HepG2 (cell line): ENCODE data around the gene NPAS2. TPM values are rescaled to one million over a fixed set of nuclear protein-coding genes. Genes with fewer than 3 reads are reported as not detected.

Experiments
- ARHGAP35 ChIP-seq: sonication (generic); formaldehyde crosslinking; IDR thresholded peaks from 2 replicates; pipeline ENCODE4 v1.9.0; 2022; ENCODE audit warnings: mild to moderate bottlenecking, inconsistent platforms, moderate library complexity, missing genetic modification reagents, borderline replicate concordance
- CBX2 ChIP-seq, 2 experiments: fragments of 200-600 bp in 1 of 2; sonication (generic); formaldehyde crosslinking in 1 of 2; IDR thresholded peaks; 2 replicates each; pipeline versions ENCODE4 v1.7.0 to v1.8.1; 2018 to 2022; ENCODE audit warnings: low read depth in 2 of 2, low read length in 1 of 2, mild to moderate bottlenecking in 1 of 2, missing genetic modification reagents in 1 of 2
- ETV6 ChIP-seq: sonication (generic); formaldehyde crosslinking; conservative IDR thresholded peaks from 2 replicates; pipeline ENCODE4 v1.4.0; 2020; ENCODE audit warnings: missing genetic modification reagents
- FOXA1 ChIP-seq, 2 experiments: fragments of 450-650 bp in 1 of 2; sonication (generic) in 1 of 2; formaldehyde crosslinking in 1 of 2; IDR thresholded peaks; 2 replicates each; pipeline versions ENCODE4 v1.4.0 to v1.6.1; 2016 to 2020; ENCODE audit warnings: missing genetic modification reagents in 1 of 2
- GTF2F1 ChIP-seq: fragments of 150-350 bp; IDR thresholded peaks from 2 replicates; pipeline ENCODE4 v1.6.1; 2014; ENCODE audit warnings: low read length
- HDAC2 ChIP-seq: sonication (generic); formaldehyde crosslinking; IDR thresholded peaks from 2 replicates; pipeline ENCODE4 v1.4.0; 2020; ENCODE audit warnings: missing genetic modification reagents
- IKZF4 ChIP-seq: sonication (generic); formaldehyde crosslinking; IDR thresholded peaks from 2 replicates; pipeline ENCODE4 v1.5.1; 2020; ENCODE audit warnings: borderline replicate concordance, mild to moderate bottlenecking, low read depth, missing genetic modification reagents; ENCODE audit errors: not compliant biosample characterization
- NR2F2 ChIP-seq: IDR thresholded peaks from 2 replicates; pipeline ENCODE4 v1.6.1; 2012; ENCODE audit warnings: low read depth, inconsistent platforms, borderline replicate concordance
- PRMT3 ChIP-seq: sonication (generic); formaldehyde crosslinking; IDR thresholded peaks from 2 replicates; pipeline ENCODE4 v1.8.1; 2022; ENCODE audit warnings: low read depth, mild to moderate bottlenecking, moderate library complexity, missing genetic modification reagents, borderline replicate concordance
- SP5 ChIP-seq: IDR thresholded peaks from 2 replicates; pipeline ENCODE4 v1.6.1; 2016; ENCODE audit warnings: low read depth, borderline replicate concordance
- SRY ChIP-seq: sonication (generic); formaldehyde crosslinking; IDR thresholded peaks from 2 replicates; pipeline ENCODE4 v1.8.0; 2022; ENCODE audit warnings: mild to moderate bottlenecking, missing genetic modification reagents
- SSRP1 ChIP-seq: IDR thresholded peaks from 2 replicates; pipeline ENCODE4 v1.6.1; 2016; ENCODE audit warnings: control low read depth
- TMF1 ChIP-seq: sonication (generic); formaldehyde crosslinking; IDR thresholded peaks from 2 replicates; pipeline ENCODE4 v1.8.1; 2022; ENCODE audit warnings: low read depth, missing genetic modification reagents
- ZC3H4 ChIP-seq: sonication (generic); formaldehyde crosslinking; IDR thresholded peaks from 2 replicates; pipeline ENCODE4 v1.4.0; 2020; ENCODE audit warnings: missing genetic modification reagents, borderline replicate concordance
- ZNF34 ChIP-seq: sonication (generic); formaldehyde crosslinking; IDR thresholded peaks from 2 replicates; pipeline ENCODE4 v1.4.0; 2020; ENCODE audit warnings: mild to moderate bottlenecking, missing genetic modification reagents, borderline replicate concordance
- ZNF552 ChIP-seq: sonication (generic); formaldehyde crosslinking; IDR thresholded peaks from 2 replicates; pipeline ENCODE4 v1.9.0; 2022; ENCODE audit warnings: missing genetic modification reagents, mild to moderate bottlenecking, borderline replicate concordance
- ZNF747 ChIP-seq: sonication (generic); formaldehyde crosslinking; IDR thresholded peaks from 2 replicates; pipeline ENCODE4 v1.8.1; 2023; ENCODE audit warnings: missing genetic modification reagents, mild to moderate bottlenecking, borderline replicate concordance
- ZNF841 ChIP-seq: sonication (generic); formaldehyde crosslinking; IDR thresholded peaks from 2 replicates; pipeline ENCODE4 v1.8.1; 2023; ENCODE audit warnings: missing genetic modification reagents, borderline replicate concordance
- polyA plus RNA-seq, 8 experiments: library from polyadenylated mRNA; depleted of rRNA in 3 of 8; stranded (reverse) in 7 of 8; unstranded in 1 of 8; fragments of >200 nt; fragmentation: Illumina TruSeq in 4 of 8; extraction: Trizol in 4 of 8; gene quantifications; 2 replicates each; pipeline versions ENCODE4 v1.2.1 to v1.2.3, GENCODE V29; 2011 to 2016; ENCODE audit warnings: low read depth in 4 of 8, missing spikeins in 1 of 8, mixed read lengths in 1 of 8; ENCODE audit not compliant: insufficient read depth in 1 of 8
- total RNA-seq, 5 experiments: library from RNA; depleted of rRNA; stranded (reverse); fragments of >200 nt; fragmentation: Illumina TruSeq; extraction: Trizol; gene quantifications; 2 replicates each; pipeline ENCODE4 v1.2.3, GENCODE V29; 2016; ENCODE audit warnings: low read depth in 1 of 5
- TF ChIP-seq, protein P1 (sequence below): sonication (generic); formaldehyde crosslinking; IDR thresholded peaks from 2 replicates; pipeline ENCODE4 v1.9.0; 2021; ENCODE audit warnings: mild to moderate bottlenecking, missing genetic modification reagents
- TF ChIP-seq, protein P2 (sequence below): sonication (generic); formaldehyde crosslinking; IDR thresholded peaks from 2 replicates; pipeline ENCODE4 v1.4.0; 2020; ENCODE audit warnings: mild to moderate bottlenecking, low read depth, missing genetic modification reagents

The NPAS2 gene
- total and polyA plus RNA-seq, 2 of the 13 experiments (the other 11 are each of a cell fraction or from before 2014, with no cell fraction given): 14.8 to 37.5 TPM

DNA sequence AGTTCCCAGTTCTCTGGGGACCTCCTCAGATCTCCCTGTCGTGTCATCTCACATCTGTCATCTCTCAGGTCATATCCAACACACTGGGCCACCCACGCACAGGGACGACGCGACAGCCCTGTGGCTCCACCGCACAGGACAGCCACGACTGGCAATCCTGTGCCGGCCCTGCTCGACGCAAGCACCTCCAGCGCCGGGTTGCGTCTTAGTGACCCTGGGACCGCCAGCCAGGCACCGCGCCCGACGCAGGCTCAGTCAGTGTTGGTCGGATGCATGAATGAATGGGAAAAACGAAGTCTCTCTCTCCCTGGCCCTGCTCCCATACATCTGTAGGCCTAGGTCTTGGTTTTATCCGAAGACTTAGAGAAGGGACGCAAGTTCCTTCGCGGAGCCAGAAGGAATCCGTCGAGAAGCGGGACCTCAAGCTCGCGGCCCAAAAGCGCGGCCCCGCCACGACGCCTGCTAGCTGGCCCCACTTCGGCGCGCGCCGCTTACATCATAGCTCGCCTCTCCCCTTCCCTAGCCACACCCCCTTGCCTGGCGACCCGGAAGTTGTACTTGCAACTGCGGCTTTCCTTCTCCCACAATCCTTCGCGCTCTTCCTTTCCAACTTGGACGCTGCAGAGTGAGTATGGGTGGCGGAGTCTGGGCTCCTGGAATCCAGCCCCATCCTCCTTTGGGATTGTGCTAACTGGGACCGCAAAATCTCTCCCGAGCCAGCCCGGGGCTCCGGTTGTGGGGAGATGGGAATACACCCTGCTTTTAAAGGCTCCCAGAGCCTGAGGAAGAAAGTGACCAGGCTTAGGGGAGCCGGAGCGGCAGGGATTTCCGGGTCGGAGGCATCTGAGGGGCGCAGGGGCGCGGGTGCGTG, 182.0 kb downstream of the NPAS2 start, which contains the start of gene RPL31 (continued):
- TF ChIP-seq, protein P1, sequence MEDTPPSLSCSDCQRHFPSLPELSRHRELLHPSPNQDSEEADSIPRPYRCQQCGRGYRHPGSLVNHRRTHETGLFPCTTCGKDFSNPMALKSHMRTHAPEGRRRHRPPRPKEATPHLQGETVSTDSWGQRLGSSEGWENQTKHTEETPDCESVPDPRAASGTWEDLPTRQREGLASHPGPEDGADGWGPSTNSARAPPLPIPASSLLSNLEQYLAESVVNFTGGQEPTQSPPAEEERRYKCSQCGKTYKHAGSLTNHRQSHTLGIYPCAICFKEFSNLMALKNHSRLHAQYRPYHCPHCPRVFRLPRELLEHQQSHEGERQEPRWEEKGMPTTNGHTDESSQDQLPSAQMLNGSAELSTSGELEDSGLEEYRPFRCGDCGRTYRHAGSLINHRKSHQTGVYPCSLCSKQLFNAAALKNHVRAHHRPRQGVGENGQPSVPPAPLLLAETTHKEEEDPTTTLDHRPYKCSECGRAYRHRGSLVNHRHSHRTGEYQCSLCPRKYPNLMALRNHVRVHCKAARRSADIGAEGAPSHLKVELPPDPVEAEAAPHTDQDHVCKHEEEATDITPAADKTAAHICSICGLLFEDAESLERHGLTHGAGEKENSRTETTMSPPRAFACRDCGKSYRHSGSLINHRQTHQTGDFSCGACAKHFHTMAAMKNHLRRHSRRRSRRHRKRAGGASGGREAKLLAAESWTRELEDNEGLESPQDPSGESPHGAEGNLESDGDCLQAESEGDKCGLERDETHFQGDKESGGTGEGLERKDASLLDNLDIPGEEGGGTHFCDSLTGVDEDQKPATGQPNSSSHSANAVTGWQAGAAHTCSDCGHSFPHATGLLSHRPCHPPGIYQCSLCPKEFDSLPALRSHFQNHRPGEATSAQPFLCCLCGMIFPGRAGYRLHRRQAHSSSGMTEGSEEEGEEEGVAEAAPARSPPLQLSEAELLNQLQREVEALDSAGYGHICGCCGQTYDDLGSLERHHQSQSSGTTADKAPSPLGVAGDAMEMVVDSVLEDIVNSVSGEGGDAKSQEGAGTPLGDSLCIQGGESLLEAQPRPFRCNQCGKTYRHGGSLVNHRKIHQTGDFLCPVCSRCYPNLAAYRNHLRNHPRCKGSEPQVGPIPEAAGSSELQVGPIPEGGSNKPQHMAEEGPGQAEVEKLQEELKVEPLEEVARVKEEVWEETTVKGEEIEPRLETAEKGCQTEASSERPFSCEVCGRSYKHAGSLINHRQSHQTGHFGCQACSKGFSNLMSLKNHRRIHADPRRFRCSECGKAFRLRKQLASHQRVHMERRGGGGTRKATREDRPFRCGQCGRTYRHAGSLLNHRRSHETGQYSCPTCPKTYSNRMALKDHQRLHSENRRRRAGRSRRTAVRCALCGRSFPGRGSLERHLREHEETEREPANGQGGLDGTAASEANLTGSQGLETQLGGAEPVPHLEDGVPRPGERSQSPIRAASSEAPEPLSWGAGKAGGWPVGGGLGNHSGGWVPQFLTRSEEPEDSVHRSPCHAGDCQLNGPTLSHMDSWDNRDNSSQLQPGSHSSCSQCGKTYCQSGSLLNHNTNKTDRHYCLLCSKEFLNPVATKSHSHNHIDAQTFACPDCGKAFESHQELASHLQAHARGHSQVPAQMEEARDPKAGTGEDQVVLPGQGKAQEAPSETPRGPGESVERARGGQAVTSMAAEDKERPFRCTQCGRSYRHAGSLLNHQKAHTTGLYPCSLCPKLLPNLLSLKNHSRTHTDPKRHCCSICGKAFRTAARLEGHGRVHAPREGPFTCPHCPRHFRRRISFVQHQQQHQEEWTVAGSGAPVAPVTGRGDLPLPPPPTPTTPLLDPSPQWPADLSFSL (CRISPR knock-in tag): no peak; the same call in 1 of the 2 replicates
- TF ChIP-seq ZC3H4 (peak; percentile 43; the same call in 1 of the 2 replicates), SP5 (CRISPR knock-in tag) (peak; percentile 92), NR2F2 (no peak), CBX2 (IDR thresholded peaks at IDR 0.05; ENCODE audit: low read depth, low read length) (no peak), CBX2 (CRISPR knock-in tag; IDR thresholded peaks at IDR 0.05; ENCODE audit: low read depth) (0 out of 2 replicates have a peak, but pooled peaks have one; percentile 97), SRY (CRISPR knock-in tag) (peak; percentile 99), ARHGAP35 (CRISPR knock-in tag) (peak; percentile 99), ZNF747 (CRISPR knock-in tag) (peak; percentile 99), ZNF552 (CRISPR knock-in tag) (peak; percentile 99), PRMT3 (CRISPR knock-in tag) (peak; percentile 99), TMF1 (peak; percentile 98), GTF2F1 (peak; percentile 27; the same call in 1 of the 2 replicates), ETV6 (CRISPR knock-in tag) (peak; percentile 82), SSRP1 (CRISPR knock-in tag) (no peak), ZNF34 (0 out of 2 replicates have a peak, but pooled peaks have one; percentile 35), HDAC2 (CRISPR knock-in tag) (peak; percentile 93), FOXA1 (IDR thresholded peaks at IDR 0.05) (no peak), FOXA1 (CRISPR knock-in tag; IDR thresholded peaks at IDR 0.05) (peak; percentile 60; the same call in 1 of the 2 replicates), IKZF4 (CRISPR knock-in tag) (peak; percentile 96), ZNF841 (0 out of 2 replicates have a peak, but pooled peaks have one; percentile 58)
- TF ChIP-seq, protein P2, sequence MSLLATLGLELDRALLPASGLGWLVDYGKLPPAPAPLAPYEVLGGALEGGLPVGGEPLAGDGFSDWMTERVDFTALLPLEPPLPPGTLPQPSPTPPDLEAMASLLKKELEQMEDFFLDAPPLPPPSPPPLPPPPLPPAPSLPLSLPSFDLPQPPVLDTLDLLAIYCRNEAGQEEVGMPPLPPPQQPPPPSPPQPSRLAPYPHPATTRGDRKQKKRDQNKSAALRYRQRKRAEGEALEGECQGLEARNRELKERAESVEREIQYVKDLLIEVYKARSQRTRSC (CRISPR knock-in tag): 0 out of 2 replicates have a peak, but pooled peaks have one; percentile 90
